Tibial artery (tissue), 4 donors: ENCODE measurements around the gene RNF182.

Experiments used
- DNase-seq, 2 donors: peaks; one replicate each; pipeline ENCODE4 v3.0.0-alpha.2; 2019
- H3K27ac ChIP-seq, 2 donors: fragments of 200-600 bp; sonication (generic) in 1 of 2; 1 replicate in 1 of 2; 2 replicates in 1 of 2; pipeline ENCODE4 v1.5.1; 2018 to 2019; ENCODE audit warnings: mild to moderate bottlenecking in 1 of 2
- H3K27me3 ChIP-seq, 2 donors: fragments of 200-600 bp; sonication (generic) in 1 of 2; one replicate each; pipeline versions ENCODE4 v1.5.1 to v1.6.0; 2016 to 2019
- H3K36me3 ChIP-seq, 3 donors: fragments of 200-600 bp; sonication (generic) in 2 of 3; one replicate each; pipeline ENCODE4 v1.5.1; 2016 to 2019; ENCODE audit warnings: mild to moderate bottlenecking in 2 of 3
- H3K4me1 ChIP-seq, 4 donors: fragments of 200-600 bp; sonication (generic) in 2 of 4; 1 replicate in 3 of 4; 2 replicates in 1 of 4; pipeline ENCODE4 v1.5.1; 2016 to 2019
- H3K4me3 ChIP-seq, 2 donors: fragments of 200-600 bp; sonication (generic) in 1 of 2; 1 replicate in 1 of 2; 2 replicates in 1 of 2; pipeline ENCODE4 v1.5.1; 2018 to 2019; ENCODE audit warnings: mild to moderate bottlenecking in 2 of 2
- H3K9me3 ChIP-seq, 3 donors: fragments of 200-600 bp; sonication (generic) in 1 of 3; one replicate each; pipeline ENCODE4 v1.5.1; 2016 to 2019
- CTCF ChIP-seq, 2 experiments: fragments of 200-600 bp in 1 of 2; fragments of 450-650 bp in 1 of 2; IDR thresholded peaks; one replicate each; pipeline ENCODE4 v1.5.1; 2017 to 2019; ENCODE audit warnings: antibody characterized with exemption in 2 of 2, mild to moderate bottlenecking in 1 of 2, moderate library complexity in 1 of 2
- intact Hi-C: fragments of 100-400 bp; cut with DNase I; formaldehyde crosslinking; loops from one replicate; pipeline ENCODE4 v1.15.0; 2023; ENCODE audit warnings: low total_unique reads

Gene RNF182

DNA sequence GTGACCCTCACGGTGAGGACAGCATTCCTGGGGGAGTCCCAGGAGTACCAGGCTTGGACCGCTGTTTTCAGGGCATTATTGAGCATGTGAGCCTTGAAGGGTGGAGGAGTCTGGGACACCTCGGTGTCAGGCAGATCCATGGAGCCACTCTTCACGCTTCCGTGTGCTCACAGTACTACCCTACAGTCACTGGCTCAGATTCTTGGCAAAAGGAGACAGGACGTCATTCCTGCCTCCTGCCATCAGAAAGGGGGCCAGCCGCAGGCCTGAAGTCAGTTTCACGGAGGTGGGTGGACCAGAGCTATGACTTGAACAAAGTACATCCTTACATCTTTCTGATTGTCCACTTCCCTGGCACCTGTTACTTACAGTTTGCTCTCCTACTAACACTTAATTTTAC, 103.9 kb downstream of the RNF182 start:
- no peak overlapping the region for H3K27ac ChIP-seq
- H3K27me3 ChIP-seq = peaks cover 0 to 33% of the 10 kb centered on the region in 2 donors
- no peak for TF ChIP-seq CTCF (IDR thresholded peaks at IDR 0.05)
- no peak overlapping the region for H3K4me3 ChIP-seq
- no peak for DNase-seq
- intact Hi-C loops = no loop called here
- H3K9me3 ChIP-seq = no peaks in the 10 kb centered on the region
- no peaks in the 10 kb centered on the region for H3K36me3 ChIP-seq
- no peaks in the 10 kb centered on the region for H3K4me1 ChIP-seq

DNA sequence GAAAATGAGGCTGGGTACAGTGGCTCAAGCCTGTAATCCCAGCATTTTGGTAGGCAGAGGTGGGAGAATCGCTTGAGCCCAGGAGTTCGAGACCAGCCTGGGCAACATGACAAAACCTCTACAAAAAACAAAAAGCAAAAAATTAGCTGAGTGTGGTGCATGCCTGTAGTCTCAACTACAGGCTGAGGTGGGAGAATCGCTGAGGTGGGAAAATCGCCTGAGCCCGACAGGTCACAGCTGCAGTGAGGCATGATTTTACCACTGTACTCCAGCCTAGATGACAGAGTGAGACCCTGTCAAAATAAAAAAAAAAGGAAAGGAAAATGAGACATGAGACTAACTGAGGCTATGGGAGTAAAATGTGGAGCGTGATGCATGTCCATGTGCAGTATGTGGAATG, 104.9 kb downstream of the RNF182 start:
- H3K4me3 ChIP-seq = no peak overlapping the region
- no peaks in the 10 kb centered on the region for H3K4me1 ChIP-seq
- intact Hi-C loops = no loop called here
- no peak for DNase-seq
- H3K9me3 ChIP-seq = no peaks in the 10 kb centered on the region
- H3K36me3 ChIP-seq = no peaks in the 10 kb centered on the region
- H3K27ac ChIP-seq = no peak overlapping the region
- no peak for TF ChIP-seq CTCF (IDR thresholded peaks at IDR 0.05)
- peaks cover 0 to 35% of the 10 kb centered on the region in 2 donors for H3K27me3 ChIP-seq
